Gastrocnemius medialis (tissue), 4 donors: ENCODE data around the gene TET3.

Experiments
- POLR2A ChIP-seq, 2 donors: fragments of 450-650 bp; IDR thresholded peaks; one replicate each; pipeline ENCODE4 v1.6.1; 2017; ENCODE audit warnings: antibody characterized with exemption in 2 of 2, mild to moderate bottlenecking in 2 of 2, moderate library complexity in 2 of 2
- TF ChIP-seq, protein P1 (sequence below), 5 experiments: fragments of 450-650 bp in 3 of 5; fragments of 200-600 bp in 2 of 5; sonication (generic) in 2 of 5; IDR thresholded peaks in 4 of 5; conservative IDR thresholded peaks in 1 of 5; 1 replicate in 4 of 5; 2 replicates in 1 of 5; pipeline ENCODE4 v1.5.1; 2016 to 2019; ENCODE audit warnings: antibody characterized with exemption in 5 of 5, mild to moderate bottlenecking in 3 of 5, moderate library complexity in 3 of 5

DNA sequence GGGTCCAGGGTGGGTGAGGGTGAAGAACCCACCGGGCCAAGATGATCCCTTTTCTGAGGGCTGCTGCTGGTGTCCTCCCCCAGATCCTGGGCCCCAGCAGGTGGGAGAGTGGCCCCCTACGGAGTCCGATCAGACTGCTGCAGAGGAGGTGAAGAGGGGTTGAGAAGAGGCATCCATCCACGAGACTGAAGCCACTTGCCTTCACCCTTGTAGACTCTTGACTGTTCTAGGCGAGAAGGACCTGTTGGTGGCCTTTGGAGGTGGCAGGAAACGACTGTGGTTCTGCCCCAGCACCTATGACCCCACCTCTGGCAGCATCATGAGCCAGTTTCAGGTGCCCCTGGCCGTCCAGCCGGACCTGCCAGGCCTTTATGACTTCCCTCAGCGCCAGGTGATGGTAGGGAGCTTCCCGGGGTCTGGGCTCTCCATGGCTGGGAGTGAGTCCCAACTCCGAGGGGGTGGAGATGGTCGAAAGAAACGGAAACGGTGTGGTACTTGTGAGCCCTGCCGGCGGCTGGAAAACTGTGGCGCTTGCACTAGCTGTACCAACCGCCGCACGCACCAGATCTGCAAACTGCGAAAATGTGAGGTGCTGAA is 1.5 kb downstream of the TET3 start:
- TF ChIP-seq, protein P1, sequence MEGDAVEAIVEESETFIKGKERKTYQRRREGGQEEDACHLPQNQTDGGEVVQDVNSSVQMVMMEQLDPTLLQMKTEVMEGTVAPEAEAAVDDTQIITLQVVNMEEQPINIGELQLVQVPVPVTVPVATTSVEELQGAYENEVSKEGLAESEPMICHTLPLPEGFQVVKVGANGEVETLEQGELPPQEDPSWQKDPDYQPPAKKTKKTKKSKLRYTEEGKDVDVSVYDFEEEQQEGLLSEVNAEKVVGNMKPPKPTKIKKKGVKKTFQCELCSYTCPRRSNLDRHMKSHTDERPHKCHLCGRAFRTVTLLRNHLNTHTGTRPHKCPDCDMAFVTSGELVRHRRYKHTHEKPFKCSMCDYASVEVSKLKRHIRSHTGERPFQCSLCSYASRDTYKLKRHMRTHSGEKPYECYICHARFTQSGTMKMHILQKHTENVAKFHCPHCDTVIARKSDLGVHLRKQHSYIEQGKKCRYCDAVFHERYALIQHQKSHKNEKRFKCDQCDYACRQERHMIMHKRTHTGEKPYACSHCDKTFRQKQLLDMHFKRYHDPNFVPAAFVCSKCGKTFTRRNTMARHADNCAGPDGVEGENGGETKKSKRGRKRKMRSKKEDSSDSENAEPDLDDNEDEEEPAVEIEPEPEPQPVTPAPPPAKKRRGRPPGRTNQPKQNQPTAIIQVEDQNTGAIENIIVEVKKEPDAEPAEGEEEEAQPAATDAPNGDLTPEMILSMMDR (IDR thresholded peaks at IDR 0.05 in 4 of 5, conservative IDR thresholded peaks at IDR 0.05 in 1 of 5), result no peak
- no peak for TF ChIP-seq POLR2A (IDR thresholded peaks at IDR 0.05)
